ENCODE measurements around the gene TPP1.

TPP1 gene

GRCh38 chr11:6628526-6628925 lies 9.3 kb upstream of the TPP1 start:
- H3K4me3 ChIP-seq (replicated peaks; ENCODE audit: low read depth, low read length): no peak overlapping the region
- no peak for DNase-seq (ENCODE audit: low read depth)
- TF ChIP-seq CTCF (IDR thresholded peaks at IDR 0.05; ENCODE audit: low read length, missing control alignments): no peak

GRCh38 chr11:6627762-6628241 lies 8.6 kb upstream of the TPP1 start:
- TF ChIP-seq CTCF (IDR thresholded peaks at IDR 0.05; ENCODE audit: low read length, missing control alignments): no peak
- no peak overlapping the region for H3K4me3 ChIP-seq (replicated peaks; ENCODE audit: low read depth, low read length)
- DNase-seq (ENCODE audit: low read depth): no peak

- H3K4me3 ChIP-seq (replicated peaks; ENCODE audit: low read depth, low read length): no peak overlapping the region
- DNase-seq (ENCODE audit: low read depth): no peak
- TF ChIP-seq CTCF (IDR thresholded peaks at IDR 0.05; ENCODE audit: low read length, missing control alignments): no peak
Observed at GRCh38 chr11:6626971-6627761, 7.9 kb upstream of the TPP1 start.

GRCh38 chr11:6625832-6626420 lies 6.7 kb upstream of the TPP1 start:
- no peak overlapping the region for H3K4me3 ChIP-seq (replicated peaks; ENCODE audit: low read depth, low read length)
- TF ChIP-seq CTCF (IDR thresholded peaks at IDR 0.05; ENCODE audit: low read length, missing control alignments): no peak
- no peak for DNase-seq (ENCODE audit: low read depth)

- no peak overlapping the region for H3K4me3 ChIP-seq (replicated peaks; ENCODE audit: low read depth, low read length)
Observed at GRCh38 chr11:6625156-6625831, 6.1 kb upstream of the TPP1 start.

More at GRCh38 chr11:6625156-6625831, 6.1 kb upstream of the TPP1 start:
- no peak for DNase-seq (ENCODE audit: low read depth)
- TF ChIP-seq CTCF (IDR thresholded peaks at IDR 0.05; ENCODE audit: low read length, missing control alignments): no peak

Data from fibroblast of pulmonary artery (primary cell).